B cell (primary cell): Measurements from ENCODE around the gene C3orf22. TPM values are rescaled to one million over a fixed set of nuclear protein-coding genes. Genes with fewer than 3 reads are reported as not detected.

Source experiments
- ATAC-seq: fragments of 200-7000 bp; cut with Tn5 transposase; one replicate; pipeline ENCODE4 v1.10.0; 2021; ENCODE audit warnings: low read depth, mild to moderate bottlenecking, moderate number of reproducible peaks, moderate library complexity
- CTCF ChIA-PET: fragments of 350-600 bp; sonication (Branson Sonifier 250); formaldehyde crosslinking; loops from one replicate; lab custom pipeline; 2021; ENCODE audit warnings: antibody characterized with exemption, inconsistent platforms; lab: Charles Lee
- POLR2A ChIA-PET: fragments of 350-600 bp; sonication (Branson Sonifier 250); formaldehyde crosslinking; loops from one replicate; lab custom pipeline; 2021; ENCODE audit warnings: antibody characterized with exemption; lab: Charles Lee
- DNase-seq: peaks from one replicate; pipeline ENCODE4 v3.0.0; 2013
- H2AFZ ChIP-seq: 2 replicates; pipeline ENCODE4 v1.6.1; 2012; ENCODE audit warnings: mild to moderate bottlenecking, low read depth, low read length; ENCODE audit not compliant: insufficient read depth, poor library complexity, severe bottlenecking
- H3K27ac ChIP-seq, 2 donors: 1 replicate in 1 of 2; 2 replicates in 1 of 2; pipeline ENCODE4 v1.5.1; 2012 to 2013; ENCODE audit warnings: low read length in 2 of 2, mild to moderate bottlenecking in 2 of 2, moderate library complexity in 1 of 2
- H3K27me3 ChIP-seq, 4 experiments: fragments of 200-600 bp in 1 of 4; sonication (generic) in 1 of 4; replicated peaks in 1 of 4; 1 replicate in 2 of 4; 2 replicates in 2 of 4; pipeline versions ENCODE4 v1.6.1 to v1.7.0; 2013 to 2016; ENCODE audit warnings: low read length in 3 of 4, mild to moderate bottlenecking in 2 of 4, mixed read lengths in 1 of 4, moderate library complexity in 1 of 4; ENCODE audit not compliant: insufficient read depth in 4 of 4, control insufficient read depth in 3 of 4; ENCODE audit errors: control extremely low read depth in 1 of 4
- H3K36me3 ChIP-seq, 2 experiments: replicated peaks in 1 of 2; 1 replicate in 1 of 2; 2 replicates in 1 of 2; pipeline versions ENCODE4 v1.6.1 to v1.7.1; 2013; ENCODE audit warnings: low read length in 1 of 2; ENCODE audit not compliant: insufficient read depth in 2 of 2, control insufficient read depth in 1 of 2; ENCODE audit errors: control extremely low read depth in 1 of 2, extremely low read depth in 1 of 2
- H3K4me1 ChIP-seq, 2 donors: fragments of 200-600 bp in 1 of 2; sonication (generic) in 1 of 2; 1 replicate in 1 of 2; 2 replicates in 1 of 2; pipeline versions ENCODE4 v1.5.1 to v1.6.1; 2013 to 2017; ENCODE audit warnings: low read length in 2 of 2; ENCODE audit not compliant: control insufficient read depth in 2 of 2, insufficient read depth in 2 of 2
- H3K4me2 ChIP-seq: replicated peaks from 2 replicates; pipeline ENCODE3; 2012; ENCODE audit warnings: mild to moderate bottlenecking, low read depth, low read length; ENCODE audit not compliant: poor library complexity, severe bottlenecking
- H3K4me3 ChIP-seq, 5 experiments: fragments of 200-600 bp in 1 of 5; sonication (generic) in 1 of 5; 1 replicate in 3 of 5; 2 replicates in 2 of 5; pipeline versions ENCODE4 v1.5.1 to v1.7.0; 2011 to 2016; ENCODE audit warnings: low read length in 4 of 5, mild to moderate bottlenecking in 4 of 5, low read depth in 2 of 5, control low read depth in 1 of 5, moderate library complexity in 1 of 5; ENCODE audit not compliant: insufficient read depth in 1 of 5; ENCODE audit errors: control extremely low read depth in 1 of 5, extremely low read depth in 1 of 5
- H3K79me2 ChIP-seq: fragments of 200-600 bp; sonication (generic); one replicate; pipeline ENCODE4 v1.6.0; 2016; ENCODE audit warnings: low read length; ENCODE audit not compliant: control insufficient read depth, insufficient read depth
- H3K9ac ChIP-seq: fragments of 200-600 bp; sonication (generic); 2 replicates; pipeline ENCODE4 v1.6.1; 2017; ENCODE audit warnings: mild to moderate bottlenecking, low read length, moderate library complexity
- H3K9me3 ChIP-seq, 3 donors: one replicate each; pipeline versions ENCODE4 v1.6.1 to v1.7.1; 2013; ENCODE audit warnings: low read length in 2 of 3; ENCODE audit not compliant: control insufficient read depth in 2 of 3, insufficient read depth in 1 of 3; ENCODE audit errors: control extremely low read depth in 1 of 3
- H4K20me1 ChIP-seq: 2 replicates; pipeline ENCODE4 v1.6.0; 2012; ENCODE audit warnings: mild to moderate bottlenecking, low read length; ENCODE audit not compliant: insufficient read depth, control insufficient read depth, poor library complexity, severe bottlenecking
- H3K27ac Mint-ChIP-seq: one replicate; pipeline ENCODE4 v1.8.0; 2021; ENCODE audit warnings: mixed read lengths
- H3K27me3 Mint-ChIP-seq: one replicate; pipeline ENCODE4 v1.8.0; 2021; ENCODE audit warnings: mixed read lengths
- H3K4me1 Mint-ChIP-seq: one replicate; pipeline ENCODE4 v1.8.0; 2021; ENCODE audit warnings: mixed read lengths
- H3K4me3 Mint-ChIP-seq: one replicate; pipeline ENCODE4 v1.8.0; 2021; ENCODE audit warnings: mixed read lengths
- H3K9me3 Mint-ChIP-seq: one replicate; pipeline ENCODE4 v1.8.0; 2022; ENCODE audit warnings: mixed read lengths; ENCODE audit not compliant: insufficient read depth
- CTCF ChIP-seq: fragments of 200-600 bp; IDR thresholded peaks from one replicate; pipeline ENCODE4 v1.8.0; 2022; ENCODE audit warnings: antibody characterized with exemption, mild to moderate bottlenecking
- EZH2 ChIP-seq: IDR thresholded peaks from 2 replicates; pipeline ENCODE4 v1.6.1; 2012; ENCODE audit warnings: borderline replicate concordance, low read depth, mild to moderate bottlenecking, moderate library complexity, low read length; ENCODE audit not compliant: insufficient read depth, poor library complexity, severe bottlenecking
- WGBS: methylation state at CpG from one replicate; pipeline ENCODE4 v1.1.5; 2013; ENCODE audit warnings: missing lambda C conversion rate; ENCODE audit not compliant: insufficient coverage; 5-methylcytosine and 5-hydroxymethylcytosine counted together
- intact Hi-C: fragments of 100-400 bp; cut with micrococcal nuclease; formaldehyde crosslinking; loops from one replicate; pipeline ENCODE4 v1.10.0; 2022
- polyA plus RNA-seq: library from polyadenylated mRNA; depleted of rRNA; stranded (reverse); fragments of >200 nt; gene quantifications from 2 replicates; pipeline ENCODE4 v1.2.3, GENCODE V29; 2012
- total RNA-seq, 2 donors: library from RNA; stranded (reverse); fragments of 120-200 nt in 1 of 2; gene quantifications; 1 replicate in 1 of 2; 2 replicates in 1 of 2; pipeline versions ENCODE4 v1.2.3 to v1.2.4, GENCODE V29; 2013 to 2022

The C3orf22 gene
- total and polyA plus RNA-seq, 2 donors (not counting 1 experiment from before 2014, with no cell fraction given): not detected

DNA sequence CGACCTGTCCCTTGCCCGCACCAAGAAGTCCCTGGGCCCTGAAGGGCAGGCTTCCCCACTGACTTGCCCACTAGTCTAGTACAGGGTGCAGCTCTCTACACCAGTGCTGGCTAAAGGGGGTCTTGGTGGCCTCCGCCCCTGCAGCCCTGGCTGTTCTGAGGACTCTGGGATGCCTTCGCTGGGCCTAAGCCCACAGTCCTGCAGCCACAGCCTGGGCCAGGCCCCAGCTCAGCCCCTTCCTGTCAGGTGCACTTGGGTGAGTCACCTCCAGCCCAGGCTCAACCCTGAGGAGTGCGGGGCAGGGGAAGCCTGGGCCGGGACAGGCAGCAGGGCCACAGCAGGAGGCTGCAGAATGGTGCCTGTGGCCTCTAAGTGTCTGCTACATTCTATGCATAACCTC lies 971 bp downstream of the C3orf22 start:
- Histone ChIP-seq H2AFZ (no peak overlapping the region), H3K79me2 (no peaks in the 10 kb centered on the region), H3K36me3 (no peaks in the 10 kb centered on the region), H3K9me3 (peaks cover 0 to 3% (median 2%) of the 10 kb centered on the region in 3 donors), H3K4me3 (no peak overlapping the region), H3K9ac (no peak overlapping the region), H3K4me2 (no peak overlapping the region), H3K27me3 (no peaks in the 10 kb centered on the region), H3K27ac (no peak overlapping the region), H4K20me1 (no peaks in the 10 kb centered on the region), H3K4me1 (no peaks in the 10 kb centered on the region)
- H3K9me3 Mint-ChIP-seq: peaks cover 6% of the 10 kb centered on the region
- ChIA-PET POLR2A (no interaction called here), CTCF (no interaction called here)
- H3K4me1 Mint-ChIP-seq: no peaks in the 10 kb centered on the region
- ATAC-seq: no peak
- WGBS: 89% methylated on average over 6 of the region's 6 CpGs
- no peak for DNase-seq
- intact Hi-C loops: no loop called here
- peaks cover 13% of the 10 kb centered on the region for H3K27me3 Mint-ChIP-seq
- H3K27ac Mint-ChIP-seq: no peak overlapping the region
- H3K4me3 Mint-ChIP-seq: no peak overlapping the region
- no peak for TF ChIP-seq CTCF

DNA sequence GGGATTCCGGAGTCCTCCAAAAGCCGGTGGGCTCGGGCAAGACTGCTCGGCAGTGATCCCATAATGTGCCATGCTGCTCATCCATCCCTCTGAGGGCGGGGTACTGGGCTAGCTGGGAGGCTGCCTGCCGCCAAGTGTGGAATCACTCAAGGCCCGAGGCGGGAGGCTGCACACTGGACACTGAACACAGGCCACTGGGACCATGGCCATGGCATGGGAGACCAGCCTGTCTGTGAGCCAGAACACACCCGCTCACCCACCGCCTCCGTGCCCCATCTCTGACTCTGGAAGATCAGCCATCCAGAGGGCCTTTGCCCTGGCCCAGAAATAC lies 1.4 kb downstream of the C3orf22 start:
- Mint-ChIP-seq H3K4me1 (no peaks in the 10 kb centered on the region), H3K27me3 (peaks cover 13% of the 10 kb centered on the region), H3K9me3 (peaks cover 6% of the 10 kb centered on the region), H3K27ac (no peak overlapping the region), H3K4me3 (no peak overlapping the region)
- Histone ChIP-seq H2AFZ (no peak overlapping the region), H3K79me2 (no peaks in the 10 kb centered on the region), H3K4me3 (no peak overlapping the region), H4K20me1 (no peaks in the 10 kb centered on the region), H3K4me2 (no peak overlapping the region), H3K9ac (no peak overlapping the region), H3K4me1 (no peaks in the 10 kb centered on the region), H3K36me3 (no peaks in the 10 kb centered on the region), H3K27me3 (no peaks in the 10 kb centered on the region), H3K9me3 (peaks cover 0 to 2% (median 0%) of the 10 kb centered on the region in 3 donors), H3K27ac (no peak overlapping the region)
- TF ChIP-seq EZH2 (no peak), CTCF (no peak)
- 97% methylated on average over 11 of the region's 11 CpGs for WGBS
- DNase-seq: no peak
- ChIA-PET POLR2A (no interaction called here), CTCF (no interaction called here)
- intact Hi-C loops: no loop called here
- no peak for ATAC-seq
